ENCODE data around the gene STX17.
"Not testable (repeated sequence)": the region's sequence is repeated elsewhere in the genome, so short reads cannot be mapped to it uniquely, and the experiment has no call there.

The STX17 gene
- total RNA-seq = 18.5 to 61.8 (median 31.1) reads per million in 17 experiments

GRCh38 chr9:99906403-99907207 is at the start of gene STX17:
Gene STX17, plus strand, starts transcription at chr9:99906654. Its CDS starts 8,586 bp downstream, at chr9:99915240.
- peak; percentile 66 to 84 (median 74) for DNase-seq

GRCh38 chr9:99857576-99857975 is 48.9 kb upstream of the STX17 start:
- not testable (repeated sequence) for DNase-seq

GRCh38 chr9:99858087-99858486 is 48.4 kb upstream of the STX17 start:
- DNase-seq = no peak

GRCh38 chr9:99859243-99859980 is 47.0 kb upstream of the STX17 start:
- no peak for DNase-seq

- DNase-seq = no peak
These were observed 46.2 kb upstream of the STX17 start for GRCh38 chr9:99860266-99860665.

- no peak for DNase-seq
These were observed 42.5 kb upstream of the STX17 start for GRCh38 chr9:99863955-99864354.

GRCh38 chr9:99866398-99866797 is 40.1 kb upstream of the STX17 start:
- DNase-seq = peak in 2 of 4 experiments; percentile 12 to 43

- peak in 1 of 4 experiments; percentile 12 for DNase-seq
These were observed 38.9 kb upstream of the STX17 start for GRCh38 chr9:99867536-99867935.

- DNase-seq = no peak
These were observed 38.5 kb upstream of the STX17 start for GRCh38 chr9:99867968-99868367.

GRCh38 chr9:99868845-99869244 is 37.6 kb upstream of the STX17 start:
- peak in 3 of 4 experiments; percentile 16 to 43 (median 17) for DNase-seq

GRCh38 chr9:99870126-99870525 is 36.3 kb upstream of the STX17 start:
- no peak for DNase-seq

GRCh38 chr9:99873531-99873930 is 32.9 kb upstream of the STX17 start:
- DNase-seq = no peak

- no peak for DNase-seq
These were observed 32.4 kb upstream of the STX17 start for GRCh38 chr9:99873943-99874584.

- peak in 2 of 4 experiments; percentile 25 to 32 for DNase-seq
These were observed 30.3 kb upstream of the STX17 start for GRCh38 chr9:99876190-99876589.

- DNase-seq = no peak
These were observed 27.8 kb upstream of the STX17 start for GRCh38 chr9:99878651-99879050.

GRCh38 chr9:99881769-99882168 is 24.7 kb upstream of the STX17 start:
- DNase-seq = no peak

- DNase-seq = peak in 3 of 4 experiments; percentile 23 to 58 (median 39)
These were observed 20.7 kb upstream of the STX17 start for GRCh38 chr9:99885747-99886146.

- no peak for DNase-seq
These were observed 17.3 kb upstream of the STX17 start for GRCh38 chr9:99889120-99889519.

GRCh38 chr9:99894826-99895225 is 11.6 kb upstream of the STX17 start:
- DNase-seq = no peak

- no peak for DNase-seq
These were observed 10.9 kb upstream of the STX17 start for GRCh38 chr9:99895510-99895909.

- no peak for DNase-seq
These were observed 10.3 kb upstream of the STX17 start for GRCh38 chr9:99896119-99896518.

GRCh38 chr9:99903393-99903792 is 3.1 kb upstream of the STX17 start:
- no peak for DNase-seq

- peak in 1 of 4 experiments; percentile 5 for DNase-seq
These were observed 536 bp upstream of the STX17 start for GRCh38 chr9:99905833-99906402.
